Upper lobe of left lung (tissue), 6 donors: Measurements from ENCODE around the gene GPR18. TPM values are rescaled to one million over a fixed set of nuclear protein-coding genes. Genes with fewer than 3 reads are reported as not detected.
A peak's percentile ranks its signal among the peaks of the same experiment; 100 is the strongest.

Source experiments
- ATAC-seq, 2 donors: fragments of 200-7000 bp; cut with Tn5 transposase; one replicate each; pipeline ENCODE4 v1.9.1; 2022; ENCODE audit warnings: mild to moderate bottlenecking in 2 of 2, moderate library complexity in 2 of 2; ENCODE audit not compliant: low FRiP score in 2 of 2
- DNase-seq, 2 donors: peaks; one replicate each; pipeline ENCODE4 v3.0.0-alpha.2; 2019 to 2020
- H3K27ac ChIP-seq, 4 donors: fragments of 200-600 bp; sonication (generic); one replicate each; pipeline ENCODE4 v1.5.1; 2016 to 2019
- H3K27me3 ChIP-seq, 4 donors: fragments of 200-600 bp; sonication (generic); one replicate each; pipeline ENCODE4 v1.5.1; 2017 to 2019
- H3K36me3 ChIP-seq, 4 donors: fragments of 200-600 bp; sonication (generic); one replicate each; pipeline ENCODE4 v1.5.1; 2016 to 2019
- H3K4me1 ChIP-seq, 4 donors: fragments of 200-600 bp; sonication (generic); one replicate each; pipeline ENCODE4 v1.5.1; 2018 to 2019
- H3K4me3 ChIP-seq, 4 donors: fragments of 200-600 bp; sonication (generic); one replicate each; pipeline ENCODE4 v1.5.1; 2017 to 2019; ENCODE audit warnings: mild to moderate bottlenecking in 2 of 4, moderate library complexity in 1 of 4
- H3K9me3 ChIP-seq, 4 donors: fragments of 200-600 bp; sonication (generic); one replicate each; pipeline ENCODE4 v1.5.1; 2018 to 2019
- EP300 ChIP-seq, 4 donors: sonication (generic); formaldehyde crosslinking; IDR thresholded peaks; one replicate each; pipeline ENCODE4 v1.5.1; 2017; ENCODE audit warnings: antibody characterized with exemption in 4 of 4, control low read depth in 2 of 4
- POLR2A ChIP-seq, 4 donors: fragments of 450-650 bp; IDR thresholded peaks; one replicate each; pipeline ENCODE4 v1.5.1; 2016 to 2017; ENCODE audit warnings: antibody characterized with exemption in 4 of 4, mild to moderate bottlenecking in 2 of 4
- POLR2AphosphoS5 ChIP-seq, 2 donors: sonication (generic); formaldehyde crosslinking; IDR thresholded peaks; one replicate each; pipeline ENCODE4 v1.5.1; 2017; ENCODE audit warnings: antibody characterized with exemption in 2 of 2
- WGBS, 2 donors: methylation state at CpG; one replicate each; pipeline ENCODE4 v1.1.5; 2017 to 2018; 5-methylcytosine and 5-hydroxymethylcytosine counted together
- total RNA-seq, 6 donors: library from RNA; depleted of rRNA in 4 of 6; stranded (reverse); fragments of >200 nt in 4 of 6; gene quantifications; one replicate each; pipeline versions ENCODE4 v1.1.0 to v1.2.1, GENCODE V29; 2016 to 2021
- TF ChIP-seq, protein P1 (sequence below), 6 experiments: fragments of 450-650 bp in 4 of 6; fragments of 200-600 bp in 2 of 6; sonication (generic) in 2 of 6; IDR thresholded peaks; one replicate each; pipeline ENCODE4 v1.5.1; 2016 to 2019; ENCODE audit warnings: antibody characterized with exemption in 6 of 6
- donor health status: DM: no; HTN: no; CAD: no; lungs with moderate emphysema.
- donor health status: DM: no; HTN: yes; CAD: no; lungs with severe emphysema.

GPR18 gene
- total RNA-seq, 6 donors from 2014 or later = 0.52 to 0.94 TPM; not detected in 4

GRCh38 chr13:99277629-99278028 is 19.4 kb upstream of the GPR18 start:
- Histone ChIP-seq H3K9me3 (peaks cover 0 to under 1% (median under 1%) of the 10 kb centered on the region in 4 donors), H3K36me3 (no peaks in the 10 kb centered on the region), H3K27me3 (no peaks in the 10 kb centered on the region), H3K4me1 (peaks cover 5 to 31% (median 20%) of the 10 kb centered on the region in 4 donors), H3K4me3 (no peak overlapping the region), H3K27ac (peak overlapping the region in 1 of 4 donors; percentile 52)
- TF ChIP-seq, protein P1, sequence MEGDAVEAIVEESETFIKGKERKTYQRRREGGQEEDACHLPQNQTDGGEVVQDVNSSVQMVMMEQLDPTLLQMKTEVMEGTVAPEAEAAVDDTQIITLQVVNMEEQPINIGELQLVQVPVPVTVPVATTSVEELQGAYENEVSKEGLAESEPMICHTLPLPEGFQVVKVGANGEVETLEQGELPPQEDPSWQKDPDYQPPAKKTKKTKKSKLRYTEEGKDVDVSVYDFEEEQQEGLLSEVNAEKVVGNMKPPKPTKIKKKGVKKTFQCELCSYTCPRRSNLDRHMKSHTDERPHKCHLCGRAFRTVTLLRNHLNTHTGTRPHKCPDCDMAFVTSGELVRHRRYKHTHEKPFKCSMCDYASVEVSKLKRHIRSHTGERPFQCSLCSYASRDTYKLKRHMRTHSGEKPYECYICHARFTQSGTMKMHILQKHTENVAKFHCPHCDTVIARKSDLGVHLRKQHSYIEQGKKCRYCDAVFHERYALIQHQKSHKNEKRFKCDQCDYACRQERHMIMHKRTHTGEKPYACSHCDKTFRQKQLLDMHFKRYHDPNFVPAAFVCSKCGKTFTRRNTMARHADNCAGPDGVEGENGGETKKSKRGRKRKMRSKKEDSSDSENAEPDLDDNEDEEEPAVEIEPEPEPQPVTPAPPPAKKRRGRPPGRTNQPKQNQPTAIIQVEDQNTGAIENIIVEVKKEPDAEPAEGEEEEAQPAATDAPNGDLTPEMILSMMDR (IDR thresholded peaks at IDR 0.05) = no peak
- TF ChIP-seq EP300 (IDR thresholded peaks at IDR 0.05) = peak in 2 of 4 donors; percentile 61 to 68
- TF ChIP-seq POLR2A (IDR thresholded peaks at IDR 0.05) = peak in 1 of 4 donors; percentile 53
- peak; percentile 35 to 48 for TF ChIP-seq POLR2AphosphoS5 (IDR thresholded peaks at IDR 0.05)
- DNase-seq = peak in 1 of 2 donors; percentile 57
- WGBS, 2 donors = 64 to 89% methylated on average over 4 of the region's 4 CpGs
- ATAC-seq = peak in 1 of 2 donors; percentile 58

GRCh38 chr13:99276706-99277105 is 18.5 kb upstream of the GPR18 start:
- Histone ChIP-seq H3K27me3 (no peaks in the 10 kb centered on the region), H3K36me3 (no peaks in the 10 kb centered on the region), H3K27ac (peak overlapping the region in 1 of 4 donors; percentile 24), H3K4me1 (peaks cover 2 to 22% (median 12%) of the 10 kb centered on the region in 4 donors), H3K4me3 (no peak overlapping the region), H3K9me3 (peaks cover 0 to 5% (median 4%) of the 10 kb centered on the region in 4 donors)
- 84 to 93% methylated on average over 2 of the region's 2 CpGs for WGBS, 2 donors
- no peak for ATAC-seq
- no peak for TF ChIP-seq POLR2AphosphoS5 (IDR thresholded peaks at IDR 0.05)
- DNase-seq = no peak

DNA sequence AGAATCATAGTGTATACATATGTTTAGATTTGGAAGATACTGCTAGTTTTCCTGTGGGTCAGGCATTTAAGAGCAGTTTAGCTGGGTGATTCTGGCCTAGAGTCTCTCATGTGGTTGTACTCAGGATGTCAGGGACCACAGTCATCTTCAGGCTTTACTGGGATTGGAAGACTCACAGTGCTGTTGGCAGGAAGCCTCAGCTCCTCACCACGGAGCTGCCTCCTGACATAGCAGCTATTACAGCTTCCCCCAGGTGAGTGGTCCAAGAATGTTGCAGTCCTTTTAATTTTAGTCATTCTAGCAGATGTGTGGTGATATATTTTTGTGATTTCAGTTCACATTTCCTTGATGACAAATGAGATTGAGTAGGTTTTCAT is 16.9 kb upstream of the GPR18 start:
- Histone ChIP-seq H3K9me3 (peaks cover 0 to 5% (median 4%) of the 10 kb centered on the region in 4 donors), H3K4me3 (no peak overlapping the region), H3K27ac (no peak overlapping the region), H3K36me3 (no peaks in the 10 kb centered on the region), H3K27me3 (no peaks in the 10 kb centered on the region), H3K4me1 (peaks cover 2 to 14% (median 5%) of the 10 kb centered on the region in 4 donors)
- TF ChIP-seq EP300 (IDR thresholded peaks at IDR 0.05) = no peak
- TF ChIP-seq POLR2AphosphoS5 (IDR thresholded peaks at IDR 0.05) = peak in 1 of 2 donors; percentile 8
- no peak for DNase-seq
- WGBS, 2 donors = 38 to 57% methylated on average over 1 of the region's 1 CpG
- no peak for ATAC-seq

- H3K4me1 ChIP-seq = peaks cover 0 to 12% (median 3%) of the 10 kb centered on the region in 4 donors
- no peak for DNase-seq
- no peak overlapping the region for H3K4me3 ChIP-seq
- 98 to 100% methylated on average over 2 of the region's 2 CpGs for WGBS, 2 donors
- H3K27ac ChIP-seq = no peak overlapping the region
- no peaks in the 10 kb centered on the region for H3K36me3 ChIP-seq
- TF ChIP-seq, protein P1 (IDR thresholded peaks at IDR 0.05) = no peak
- TF ChIP-seq EP300 (IDR thresholded peaks at IDR 0.05) (no peak), POLR2A (IDR thresholded peaks at IDR 0.05) (no peak), POLR2AphosphoS5 (IDR thresholded peaks at IDR 0.05) (no peak)
- no peaks in the 10 kb centered on the region for H3K27me3 ChIP-seq
- peaks cover 0 to 5% (median 4%) of the 10 kb centered on the region in 4 donors for H3K9me3 ChIP-seq
- no peak for ATAC-seq
Observed at GRCh38 chr13:99273128-99273527, 14.9 kb upstream of the GPR18 start.

DNA sequence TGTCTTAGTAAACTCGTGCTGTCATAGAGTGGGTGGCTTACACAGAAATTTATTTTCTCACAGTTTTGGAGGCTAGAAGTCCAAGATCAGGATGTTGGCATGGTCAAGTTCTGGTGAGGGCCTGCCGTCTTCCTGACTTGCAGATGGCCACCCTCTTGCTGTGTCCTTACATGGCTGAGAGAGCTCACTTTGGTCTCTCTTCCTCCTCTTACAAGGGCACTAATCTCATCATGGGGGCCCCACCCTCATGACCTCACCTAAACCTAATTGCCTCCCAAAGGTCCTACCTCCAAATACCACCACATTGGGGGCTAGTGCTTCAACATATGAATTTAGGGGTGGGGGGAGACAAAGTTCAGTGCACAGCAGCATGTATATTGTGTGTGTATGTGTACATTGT is 14.3 kb upstream of the GPR18 start:
- H3K9me3 ChIP-seq = peaks cover 0 to 5% (median 4%) of the 10 kb centered on the region in 4 donors
- no peaks in the 10 kb centered on the region for H3K27me3 ChIP-seq
- peaks cover 0 to 4% (median 1%) of the 10 kb centered on the region in 4 donors for H3K36me3 ChIP-seq
- H3K4me1 ChIP-seq = peaks cover 0 to 12% (median 3%) of the 10 kb centered on the region in 4 donors
- WGBS, 2 donors = 94 to 96% methylated on average over 2 of the region's 2 CpGs
- TF ChIP-seq POLR2A (IDR thresholded peaks at IDR 0.05) (no peak), EP300 (IDR thresholded peaks at IDR 0.05) (no peak), POLR2AphosphoS5 (IDR thresholded peaks at IDR 0.05) (no peak)
- TF ChIP-seq, protein P1 (IDR thresholded peaks at IDR 0.05) = no peak
- H3K4me3 ChIP-seq = no peak overlapping the region
- ATAC-seq = no peak
- no peak overlapping the region for H3K27ac ChIP-seq
- DNase-seq = no peak

DNA sequence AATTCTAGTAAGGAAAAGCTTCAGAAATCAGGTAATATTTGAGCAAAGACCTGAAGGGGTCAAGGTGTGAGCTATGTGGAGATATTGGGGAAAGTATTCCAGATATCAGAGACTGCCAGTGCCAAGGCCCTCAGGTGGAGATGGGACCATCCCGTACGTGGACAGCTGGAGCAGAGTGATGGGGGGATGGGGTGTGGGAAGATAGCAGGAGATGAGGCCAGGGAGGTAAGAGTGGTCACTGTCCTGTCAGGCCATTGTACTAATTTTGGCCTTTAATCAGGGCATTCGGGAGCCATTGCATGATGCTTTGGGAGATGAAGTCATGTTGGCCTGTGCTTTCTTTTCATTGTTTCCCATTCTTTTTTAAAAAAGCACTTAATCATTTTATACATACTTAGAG is 13.1 kb upstream of the GPR18 start:
- Histone ChIP-seq H3K9me3 (peaks cover 0 to 5% (median 4%) of the 10 kb centered on the region in 4 donors), H3K36me3 (peaks cover 0 to 4% (median 1%) of the 10 kb centered on the region in 4 donors), H3K4me3 (no peak overlapping the region), H3K27me3 (no peaks in the 10 kb centered on the region), H3K27ac (peak overlapping the region; percentile 29 to 57 (median 44)), H3K4me1 (peaks cover 0 to 12% (median 2%) of the 10 kb centered on the region in 4 donors)
- ATAC-seq (no peak), DNase-seq (no peak)
- TF ChIP-seq EP300 (IDR thresholded peaks at IDR 0.05) = no peak
- TF ChIP-seq, protein P1 (IDR thresholded peaks at IDR 0.05) = no peak
- no peak for TF ChIP-seq POLR2A (IDR thresholded peaks at IDR 0.05)
- TF ChIP-seq POLR2AphosphoS5 (IDR thresholded peaks at IDR 0.05) = no peak
- WGBS, 2 donors = 83 to 90% methylated on average over 3 of the region's 3 CpGs
